GM23338 (cell line): Measurements from ENCODE around the gene WWP2. TPM values are rescaled to one million over a fixed set of nuclear protein-coding genes. Genes with fewer than 3 reads are reported as not detected.
A peak's percentile ranks its signal among the peaks of the same experiment; 100 is the strongest.

Experiments
- ATAC-seq: fragments of 200-7000 bp; cut with Tn5 transposase; 3 replicates; pipeline ENCODE4 v1.9.1; 2020
- DNase-seq: peaks from one replicate; pipeline ENCODE4 v3.0.0-alpha.2; 2015; ENCODE audit warnings: low spot score
- H2AFZ ChIP-seq: fragments of 200-600 bp; sonication (generic); 2 replicates; pipeline ENCODE4 v1.8.0; 2016; ENCODE audit warnings: antibody characterized with exemption, mild to moderate bottlenecking, moderate library complexity
- H3F3A ChIP-seq: fragments of 200-600 bp; sonication (generic); replicated peaks from 2 replicates; pipeline ENCODE4 v1.8.0; 2017; ENCODE audit warnings: antibody characterized with exemption, mixed run types, low read depth
- H3K27ac ChIP-seq: fragments of 200-600 bp; sonication (generic); 2 replicates; pipeline ENCODE4 v1.6.1; 2016; ENCODE audit warnings: low read depth
- H3K27me3 ChIP-seq: fragments of 200-600 bp; sonication (generic); 2 replicates; pipeline ENCODE4 v1.8.0; 2016; ENCODE audit warnings: mild to moderate bottlenecking, mixed run types, moderate library complexity; ENCODE audit not compliant: insufficient read depth
- H3K36me3 ChIP-seq: fragments of 200-600 bp; sonication (generic); 2 replicates; pipeline ENCODE4 v1.8.0; 2016; ENCODE audit warnings: mild to moderate bottlenecking; ENCODE audit not compliant: insufficient read depth
- H3K4me1 ChIP-seq: fragments of 200-600 bp; sonication (generic); 2 replicates; pipeline ENCODE4 v1.8.0; 2016; ENCODE audit warnings: mild to moderate bottlenecking, moderate library complexity; ENCODE audit not compliant: insufficient read depth
- H3K4me2 ChIP-seq: fragments of 200-600 bp; sonication (generic); 2 replicates; pipeline ENCODE4 v1.7.1; 2017; ENCODE audit warnings: mixed run types
- H3K4me3 ChIP-seq: fragments of 200-600 bp; sonication (generic); 2 replicates; pipeline ENCODE4 v1.6.1; 2016; ENCODE audit warnings: mixed run types
- H3K79me2 ChIP-seq: fragments of 200-600 bp; sonication (generic); replicated peaks from 2 replicates; pipeline ENCODE4 v1.8.0; 2017; ENCODE audit warnings: mild to moderate bottlenecking; ENCODE audit not compliant: insufficient read depth
- H3K9me2 ChIP-seq: fragments of 200-600 bp; sonication (generic); 2 replicates; pipeline ENCODE4 v1.8.0; 2017; ENCODE audit not compliant: insufficient read depth
- H4K20me1 ChIP-seq: fragments of 200-600 bp; sonication (generic); replicated peaks from 2 replicates; pipeline ENCODE4 v1.8.0; 2017; ENCODE audit warnings: mild to moderate bottlenecking; ENCODE audit not compliant: insufficient read depth
- H3K27ac Mint-ChIP-seq: 2 replicates; pipeline ENCODE4 v1.8.0; 2020; ENCODE audit warnings: inconsistent platforms, mild to moderate bottlenecking, moderate library complexity, mixed read lengths
- H3K27me3 Mint-ChIP-seq: 3 replicates; pipeline ENCODE4 v1.8.0; 2022; ENCODE audit warnings: low read depth, mild to moderate bottlenecking, moderate library complexity, mixed read lengths, inconsistent platforms; ENCODE audit not compliant: insufficient read depth, poor library complexity
- H3K36me3 Mint-ChIP-seq: 3 replicates; pipeline ENCODE4 v1.8.0; 2021; ENCODE audit warnings: low read depth, mild to moderate bottlenecking, inconsistent platforms, moderate library complexity, mixed read lengths
- H3K4me1 Mint-ChIP-seq: 3 replicates; pipeline ENCODE4 v1.8.0; 2020; ENCODE audit warnings: mild to moderate bottlenecking, inconsistent platforms, mixed read lengths
- H3K4me3 Mint-ChIP-seq: 3 replicates; pipeline ENCODE4 v1.8.0; 2021; ENCODE audit warnings: moderate library complexity, mild to moderate bottlenecking, inconsistent platforms, mixed read lengths
- H3K9me3 Mint-ChIP-seq: 3 replicates; pipeline ENCODE4 v1.8.0; 2020; ENCODE audit warnings: moderate library complexity, mild to moderate bottlenecking, inconsistent platforms, mixed read lengths
- CREB1 ChIP-seq: fragments of 250-450 bp; sonication (Bioruptor Pico); IDR thresholded peaks from 2 replicates; pipeline ENCODE4 v1.5.0; 2020; ENCODE audit warnings: low read depth, mild to moderate bottlenecking, moderate library complexity
- EZH2phosphoT487 ChIP-seq: fragments of 200-600 bp; sonication (generic); IDR thresholded peaks from one replicate; pipeline ENCODE4 v1.8.1; 2018; ENCODE audit warnings: antibody characterized with exemption; ENCODE audit not compliant: unreplicated experiment
- POLR2AphosphoS5 ChIP-seq: IDR thresholded peaks from 2 replicates; pipeline ENCODE4 v1.6.1; 2016; ENCODE audit warnings: antibody characterized with exemption, low read depth
- STAT1 ChIP-seq: IDR thresholded peaks from one replicate; pipeline ENCODE4 v1.6.1; 2016; ENCODE audit warnings: antibody characterized with exemption; ENCODE audit not compliant: unreplicated experiment
- ZNF114 ChIP-seq: fragments of 250-450 bp; sonication (Bioruptor Pico); IDR thresholded peaks from 2 replicates; pipeline ENCODE4 v1.5.0; 2020; ENCODE audit warnings: mild to moderate bottlenecking, moderate library complexity
- ZNF331 ChIP-seq: fragments of 250-450 bp; sonication (Bioruptor Pico); IDR thresholded peaks from 2 replicates; pipeline ENCODE4 v1.5.0; 2020; ENCODE audit warnings: low read depth, mild to moderate bottlenecking, moderate library complexity
- ZNF462 ChIP-seq: fragments of 250-450 bp; sonication (Bioruptor Pico); IDR thresholded peaks from 2 replicates; pipeline ENCODE4 v1.5.0; 2020; ENCODE audit warnings: mild to moderate bottlenecking, moderate library complexity
- polyA plus RNA-seq: library from polyadenylated mRNA; unstranded; fragments of >200 nt; fragmentation: Nextera tagmentation; extraction: Ambion mirVana; gene quantifications from 2 replicates; pipeline ENCODE4 v1.2.1, GENCODE V29; 2016
- total RNA-seq: library from RNA; depleted of rRNA; stranded (reverse); fragments of >200 nt; shearing (Covaris generic); gene quantifications from 2 replicates; pipeline ENCODE4 v1.2.3, GENCODE V29; 2014

The WWP2 gene
- total and polyA plus RNA-seq, 2 experiments from 2014 or later: 12.3 to 35.5 TPM

GRCh38 chr16:69721441-69721957, 40.6 kb upstream of the WWP2 start (continued):
- TF ChIP-seq ZNF462 (no peak), CREB1 (CRISPR knock-in tag) (no peak)

GRCh38 chr16:69724414-69724873, 37.7 kb upstream of the WWP2 start:
- Histone ChIP-seq H3F3A (peaks cover 28% of the 10 kb centered on the region; the same call in 1 of the 2 replicates), H3K9me2 (no peaks in the 10 kb centered on the region), H3K79me2 (peaks cover 38% of the 10 kb centered on the region), H3K4me2 (peak overlapping the region; percentile 96; the same call in 1 of the 2 replicates), H3K4me3 (peak overlapping the region; percentile 62; the same call in 1 of the 2 replicates), H3K4me1 (peaks cover 32% of the 10 kb centered on the region), H4K20me1 (no peaks in the 10 kb centered on the region), H2AFZ (no peak overlapping the region), H3K36me3 (no peaks in the 10 kb centered on the region; the same call in 1 of the 2 replicates), H3K27me3 (no peaks in the 10 kb centered on the region), H3K27ac (peak overlapping the region; percentile 61; the same call in 1 of the 2 replicates)
- Mint-ChIP-seq H3K27me3 (peaks cover 23% of the 10 kb centered on the region), H3K4me3 (peak overlapping the region; percentile 83; the same call in 2 of the 3 replicates), H3K9me3 (no peaks in the 10 kb centered on the region), H3K36me3 (no peaks in the 10 kb centered on the region; the same call in 2 of the 3 replicates), H3K4me1 (peaks cover 34% of the 10 kb centered on the region), H3K27ac (peak overlapping the region; percentile 11; the same call in 1 of the 2 replicates)
- DNase-seq: no peak
- TF ChIP-seq POLR2AphosphoS5 (no peak), ZNF114 (CRISPR knock-in tag) (no peak), EZH2phosphoT487 (no peak), STAT1 (no peak), ZNF331 (CRISPR knock-in tag) (no peak)
- ATAC-seq: no peak
